ENCODE results near the gene PBX1.

PBX1 gene

GRCh38 chr1:164765557-164765956, 206.6 kb downstream of the PBX1 start:
- FAIRE-seq = no peak
- TF ChIP-seq POU2F2 (IDR thresholded peaks at IDR 0.05; ENCODE audit: low read depth, low read length) (no peak), POLR2A (IDR thresholded peaks at IDR 0.05; ENCODE audit: low read depth, low read length) (no peak), PAX5 (IDR thresholded peaks at IDR 0.05; ENCODE audit: insufficient read depth, low read length, severe bottlenecking) (no peak), SPI1 (IDR thresholded peaks at IDR 0.05; ENCODE audit: low read depth, low read length) (no peak), POLR2AphosphoS5 (IDR thresholded peaks at IDR 0.05; ENCODE audit: low read depth, low read length) (no peak), TAF1 (IDR thresholded peaks at IDR 0.05; ENCODE audit: low read depth, low read length) (no peak)
- no peak for DNase-seq (ENCODE audit: insufficient read length, low spot score)

DNA sequence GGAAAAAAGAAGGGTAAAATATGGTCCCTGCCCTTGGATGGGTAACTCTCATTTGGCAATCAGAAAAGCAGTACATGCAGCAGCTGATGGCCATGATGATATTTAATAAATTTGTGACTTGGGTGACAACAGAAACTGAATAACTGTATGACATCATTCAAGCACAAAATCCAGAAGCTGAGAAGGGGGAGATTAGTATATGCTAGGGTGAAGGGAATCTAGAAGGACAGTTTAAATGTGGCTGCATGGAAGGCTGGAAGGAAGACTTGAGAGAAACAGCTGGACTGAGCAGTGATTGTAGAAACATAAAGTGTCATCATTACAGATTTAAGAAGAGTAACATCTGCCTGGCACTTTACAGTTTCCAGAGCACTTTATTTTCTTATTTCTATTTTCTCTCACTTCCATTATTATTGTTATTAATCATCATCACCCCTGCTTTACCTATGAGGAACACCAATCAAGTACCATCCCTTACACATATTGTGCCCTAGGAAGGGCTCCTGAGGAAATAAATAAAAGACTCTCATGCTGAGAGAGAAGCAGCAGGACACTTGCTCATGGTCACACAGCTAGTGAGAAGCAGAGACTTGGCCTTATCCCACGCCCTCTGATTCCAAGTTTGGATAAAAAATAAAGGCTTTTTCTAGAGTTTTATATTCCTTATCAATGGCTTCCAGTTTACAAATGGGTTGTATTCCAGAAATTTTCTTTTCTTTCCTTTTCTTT, 207.2 kb downstream of the PBX1 start:
- FAIRE-seq = no peak
- no peak for DNase-seq (ENCODE audit: insufficient read length, low spot score)
- TF ChIP-seq SPI1 (IDR thresholded peaks at IDR 0.05; ENCODE audit: low read depth, low read length) (no peak), POLR2A (IDR thresholded peaks at IDR 0.05; ENCODE audit: low read depth, low read length) (no peak), POU2F2 (IDR thresholded peaks at IDR 0.05; ENCODE audit: low read depth, low read length) (no peak), POLR2AphosphoS5 (IDR thresholded peaks at IDR 0.05; ENCODE audit: low read depth, low read length) (no peak), TAF1 (IDR thresholded peaks at IDR 0.05; ENCODE audit: low read depth, low read length) (no peak)

GRCh38 chr1:164767752-164768402, 208.9 kb downstream of the PBX1 start:
- no peak for DNase-seq (ENCODE audit: insufficient read length, low spot score)
- FAIRE-seq = no peak
- TF ChIP-seq POU2F2 (IDR thresholded peaks at IDR 0.05; ENCODE audit: low read depth, low read length) (no peak), POLR2A (IDR thresholded peaks at IDR 0.05; ENCODE audit: low read depth, low read length) (no peak), TAF1 (IDR thresholded peaks at IDR 0.05; ENCODE audit: low read depth, low read length) (no peak), PAX5 (IDR thresholded peaks at IDR 0.05; ENCODE audit: insufficient read depth, low read length, severe bottlenecking) (no peak), SPI1 (IDR thresholded peaks at IDR 0.05; ENCODE audit: low read depth, low read length) (no peak), POLR2AphosphoS5 (IDR thresholded peaks at IDR 0.05; ENCODE audit: low read depth, low read length) (no peak)

GRCh38 chr1:164768619-164769018, 209.6 kb downstream of the PBX1 start:
- no peak for TF ChIP-seq POLR2A (IDR thresholded peaks at IDR 0.05; ENCODE audit: low read depth, low read length)
- no peak for TF ChIP-seq TAF1 (IDR thresholded peaks at IDR 0.05; ENCODE audit: low read depth, low read length)
- TF ChIP-seq POLR2AphosphoS5 (IDR thresholded peaks at IDR 0.05; ENCODE audit: low read depth, low read length) = no peak
- DNase-seq (ENCODE audit: insufficient read length, low spot score) (no peak), FAIRE-seq (no peak)

GRCh38 chr1:164769486-164770130, 210.6 kb downstream of the PBX1 start:
- no peak for FAIRE-seq

DNA sequence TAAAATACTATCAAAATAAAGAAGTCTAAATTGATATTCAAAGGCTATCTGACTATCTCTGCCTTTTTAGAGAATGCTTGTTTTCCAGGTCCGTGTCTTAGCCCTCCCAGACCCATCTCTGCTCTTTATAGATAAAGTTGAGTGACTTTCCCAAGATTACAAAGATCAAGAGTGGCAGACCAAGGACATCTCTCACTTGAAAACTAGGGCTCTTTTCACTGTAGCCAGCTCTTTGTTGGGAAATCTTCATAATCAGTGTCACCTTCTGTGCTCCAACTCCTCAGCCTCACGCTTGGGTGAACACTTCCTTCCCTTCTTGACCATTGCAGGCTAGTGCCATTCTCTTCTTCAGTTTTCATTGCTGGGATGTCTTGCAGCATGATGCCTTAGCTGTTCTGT, 211.1 kb downstream of the PBX1 start:
- FAIRE-seq = no peak
- DNase-seq (ENCODE audit: insufficient read length, low spot score) = no peak

More at GRCh38 chr1:164769486-164770130, 210.6 kb downstream of the PBX1 start:
- DNase-seq (ENCODE audit: insufficient read length, low spot score) = no peak
- TF ChIP-seq SPI1 (IDR thresholded peaks at IDR 0.05; ENCODE audit: low read depth, low read length) = no peak
- no peak for TF ChIP-seq POLR2A (IDR thresholded peaks at IDR 0.05; ENCODE audit: low read depth, low read length)
- no peak for TF ChIP-seq TAF1 (IDR thresholded peaks at IDR 0.05; ENCODE audit: low read depth, low read length)
- TF ChIP-seq PAX5 (IDR thresholded peaks at IDR 0.05; ENCODE audit: insufficient read depth, low read length, severe bottlenecking) = no peak
- TF ChIP-seq POU2F2 (IDR thresholded peaks at IDR 0.05; ENCODE audit: low read depth, low read length) = no peak
- TF ChIP-seq POLR2AphosphoS5 (IDR thresholded peaks at IDR 0.05; ENCODE audit: low read depth, low read length) = no peak

GRCh38 chr1:164771041-164771618, 212.1 kb downstream of the PBX1 start:
- no peak for FAIRE-seq
- TF ChIP-seq POLR2A (IDR thresholded peaks at IDR 0.05; ENCODE audit: low read depth, low read length) (no peak), SPI1 (IDR thresholded peaks at IDR 0.05; ENCODE audit: low read depth, low read length) (no peak), POLR2AphosphoS5 (IDR thresholded peaks at IDR 0.05; ENCODE audit: low read depth, low read length) (no peak), PAX5 (IDR thresholded peaks at IDR 0.05; ENCODE audit: insufficient read depth, low read length, severe bottlenecking) (no peak), POU2F2 (IDR thresholded peaks at IDR 0.05; ENCODE audit: low read depth, low read length) (no peak), TAF1 (IDR thresholded peaks at IDR 0.05; ENCODE audit: low read depth, low read length) (no peak)
- no peak for DNase-seq (ENCODE audit: insufficient read length, low spot score)

More for the DNA sequence above, 211.1 kb downstream of the PBX1 start:
- TF ChIP-seq POLR2AphosphoS5 (IDR thresholded peaks at IDR 0.05; ENCODE audit: low read depth, low read length) (no peak), TAF1 (IDR thresholded peaks at IDR 0.05; ENCODE audit: low read depth, low read length) (no peak), SPI1 (IDR thresholded peaks at IDR 0.05; ENCODE audit: low read depth, low read length) (no peak), PAX5 (IDR thresholded peaks at IDR 0.05; ENCODE audit: insufficient read depth, low read length, severe bottlenecking) (no peak), POU2F2 (IDR thresholded peaks at IDR 0.05; ENCODE audit: low read depth, low read length) (no peak), POLR2A (IDR thresholded peaks at IDR 0.05; ENCODE audit: low read depth, low read length) (no peak)

- TF ChIP-seq POLR2AphosphoS5 (IDR thresholded peaks at IDR 0.05; ENCODE audit: low read depth, low read length) = no peak
- TF ChIP-seq SPI1 (IDR thresholded peaks at IDR 0.05; ENCODE audit: low read depth, low read length) = no peak
- no peak for TF ChIP-seq PAX5 (IDR thresholded peaks at IDR 0.05; ENCODE audit: insufficient read depth, low read length, severe bottlenecking)
- no peak for DNase-seq (ENCODE audit: insufficient read length, low spot score)
- FAIRE-seq = no peak
Measured at GRCh38 chr1:164771619-164772361, 212.8 kb downstream of the PBX1 start.

DNA sequence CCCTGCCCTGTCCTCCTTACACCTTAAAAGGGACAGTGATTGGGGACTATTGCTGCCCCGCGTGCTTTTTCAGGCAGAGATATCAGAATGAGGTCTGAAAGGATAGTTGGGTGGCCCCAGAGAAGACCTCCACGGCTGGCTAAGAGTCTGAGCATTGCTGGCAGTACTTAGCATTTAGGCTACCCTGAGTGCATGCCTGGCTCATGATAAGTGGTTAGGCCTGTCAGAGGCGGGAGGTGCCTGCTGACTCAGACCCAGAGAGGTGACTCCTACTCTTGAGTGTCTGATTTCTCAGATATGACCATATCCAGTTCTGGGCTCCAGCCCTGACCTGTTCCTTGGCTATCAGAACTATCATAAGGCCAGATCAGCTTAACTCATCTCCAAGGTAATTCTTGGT, 213.7 kb downstream of the PBX1 start:
- DNase-seq (ENCODE audit: insufficient read length, low spot score) (no peak), FAIRE-seq (no peak)
- TF ChIP-seq POLR2A (IDR thresholded peaks at IDR 0.05; ENCODE audit: low read depth, low read length) (no peak), TAF1 (IDR thresholded peaks at IDR 0.05; ENCODE audit: low read depth, low read length) (no peak), SPI1 (IDR thresholded peaks at IDR 0.05; ENCODE audit: low read depth, low read length) (no peak), POU2F2 (IDR thresholded peaks at IDR 0.05; ENCODE audit: low read depth, low read length) (no peak), POLR2AphosphoS5 (IDR thresholded peaks at IDR 0.05; ENCODE audit: low read depth, low read length) (no peak), PAX5 (IDR thresholded peaks at IDR 0.05; ENCODE audit: insufficient read depth, low read length, severe bottlenecking) (no peak)

Data from GM12891 (cell line).